ENCODE measurements around the gene XG.

DNA sequence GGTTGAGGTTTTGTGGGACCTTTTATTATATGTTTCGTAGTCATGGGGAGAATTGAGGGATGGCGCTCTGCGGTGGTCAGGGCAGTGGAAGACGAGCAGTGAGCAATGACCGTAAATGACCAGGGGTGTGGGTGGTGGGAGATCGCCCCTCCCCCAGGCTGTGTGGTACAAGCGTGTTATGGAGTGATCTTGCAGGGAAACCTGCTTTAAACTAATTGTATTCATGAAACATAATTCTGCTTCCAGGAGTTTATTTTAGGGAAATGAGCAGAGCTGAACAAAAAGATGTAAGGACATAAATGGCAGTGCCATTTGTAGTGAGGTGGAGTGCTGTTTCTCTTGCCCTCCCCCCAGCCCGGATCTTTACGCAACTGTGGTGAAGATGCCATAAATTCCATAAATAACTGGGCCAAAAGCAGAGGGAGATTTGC lies 97.0 kb downstream of the XG start:
- TF ChIP-seq, protein P1, sequence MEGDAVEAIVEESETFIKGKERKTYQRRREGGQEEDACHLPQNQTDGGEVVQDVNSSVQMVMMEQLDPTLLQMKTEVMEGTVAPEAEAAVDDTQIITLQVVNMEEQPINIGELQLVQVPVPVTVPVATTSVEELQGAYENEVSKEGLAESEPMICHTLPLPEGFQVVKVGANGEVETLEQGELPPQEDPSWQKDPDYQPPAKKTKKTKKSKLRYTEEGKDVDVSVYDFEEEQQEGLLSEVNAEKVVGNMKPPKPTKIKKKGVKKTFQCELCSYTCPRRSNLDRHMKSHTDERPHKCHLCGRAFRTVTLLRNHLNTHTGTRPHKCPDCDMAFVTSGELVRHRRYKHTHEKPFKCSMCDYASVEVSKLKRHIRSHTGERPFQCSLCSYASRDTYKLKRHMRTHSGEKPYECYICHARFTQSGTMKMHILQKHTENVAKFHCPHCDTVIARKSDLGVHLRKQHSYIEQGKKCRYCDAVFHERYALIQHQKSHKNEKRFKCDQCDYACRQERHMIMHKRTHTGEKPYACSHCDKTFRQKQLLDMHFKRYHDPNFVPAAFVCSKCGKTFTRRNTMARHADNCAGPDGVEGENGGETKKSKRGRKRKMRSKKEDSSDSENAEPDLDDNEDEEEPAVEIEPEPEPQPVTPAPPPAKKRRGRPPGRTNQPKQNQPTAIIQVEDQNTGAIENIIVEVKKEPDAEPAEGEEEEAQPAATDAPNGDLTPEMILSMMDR (conservative IDR thresholded peaks at IDR 0.05; ENCODE audit: low read depth, low read length), result no peak
- TF ChIP-seq POLR2A (IDR thresholded peaks at IDR 0.05; ENCODE audit: low read depth, low read length) (no peak), SMC3 (IDR thresholded peaks at IDR 0.05; ENCODE audit: low read depth, low read length) (no peak), RCOR1 (IDR thresholded peaks at IDR 0.05; ENCODE audit: insufficient replicate concordance, low read length) (no peak)

Data from IMR-90 (cell line).